Measurements from ENCODE around the gene VPS26B. TPM values are rescaled to one million over a fixed set of nuclear protein-coding genes. Genes with fewer than 3 reads are reported as not detected.

VPS26B gene
- total and polyA plus RNA-seq, 9 of the 15 experiments (the other 6 are each of a cell fraction or from before 2014, with no cell fraction given): 3.5 to 43.3 (median 27.4) TPM

GRCh38 chr11:134253188-134253993 is 28.9 kb downstream of the VPS26B start, which contains the start of the genes ACAD8 and THYN1 (continued):
- TF ChIP-seq ZBTB2 (IDR thresholded peaks at IDR 0.05): 0 out of 2 replicates have a peak, but pooled peaks have one; percentile 51
- peak; percentile 97 for TF ChIP-seq ETS1 (conservative IDR thresholded peaks at IDR 0.05; ENCODE audit: control insufficient read depth, low read depth, low read length)
- TF ChIP-seq SPI1 (IDR thresholded peaks at IDR 0.05; ENCODE audit: borderline replicate concordance, low read depth, low read length): no peak
- TF ChIP-seq ZNF197 (CRISPR knock-in tag; IDR thresholded peaks at IDR 0.05; ENCODE audit: low read depth): peak; percentile 79; the same call in 1 of the 2 replicates
- no peak for TF ChIP-seq NCOR1 (IDR thresholded peaks at IDR 0.05)
- peak; percentile 70; the same call in 1 of the 2 replicates for TF ChIP-seq ATF7 (IDR thresholded peaks at IDR 0.05)
- no peak; the same call in 1 of the 2 replicates for TF ChIP-seq TEAD4 (IDR thresholded peaks at IDR 0.05; ENCODE audit: low read length)
- no peak for TF ChIP-seq TEAD4 (CRISPR knock-in tag; IDR thresholded peaks at IDR 0.05; ENCODE audit: borderline replicate concordance)
- no peak for TF ChIP-seq POLR3A (IDR thresholded peaks at IDR 0.05; ENCODE audit: borderline replicate concordance, extremely low read depth, insufficient read depth, insufficient read length)
- no peak for TF ChIP-seq TRIM25 (IDR thresholded peaks at IDR 0.05; ENCODE audit: borderline replicate concordance)
- no peak for TF ChIP-seq FOS (IDR thresholded peaks at IDR 0.05; ENCODE audit: extremely low read depth, insufficient read length)
- TF ChIP-seq ZNF764 (CRISPR knock-in tag; IDR thresholded peaks at IDR 0.05; ENCODE audit: low read depth): no peak
- TF ChIP-seq EGR1 (conservative IDR thresholded peaks at IDR 0.05): peak; percentile 90
- TF ChIP-seq RBBP5 (IDR thresholded peaks at IDR 0.05; ENCODE audit: borderline replicate concordance, insufficient read depth, low read length, poor library complexity, severe bottlenecking): peak; percentile 73
- peak; percentile 42 for TF ChIP-seq PCBP1 (IDR thresholded peaks at IDR 0.05; ENCODE audit: low read depth, low read length, poor library complexity, severe bottlenecking)
- peak; percentile 79 for TF ChIP-seq ZNF766 (CRISPR knock-in tag; conservative IDR thresholded peaks at IDR 0.05)
- peak; percentile 95 for TF ChIP-seq ZNF143 (CRISPR knock-in tag; IDR thresholded peaks at IDR 0.05)
- no peak for TF ChIP-seq MXD1 (CRISPR knock-in tag; IDR thresholded peaks at IDR 0.05; ENCODE audit: borderline replicate concordance, poor library complexity, severe bottlenecking)
- TF ChIP-seq TAF9B (IDR thresholded peaks at IDR 0.05; ENCODE audit: partially characterized antibody): peak; percentile 53
- TF ChIP-seq ZNF311 (CRISPR knock-in tag; IDR thresholded peaks at IDR 0.05): peak; percentile 31; the same call in 1 of the 2 replicates
- TF ChIP-seq CREB1 (IDR thresholded peaks at IDR 0.05): peak; percentile 77
- TF ChIP-seq CREB1 (CRISPR knock-in tag; IDR thresholded peaks at IDR 0.05): peak; percentile 71; the same call in 1 of the 2 replicates

Measured in K562 (cell line).